ENCODE measurements around the gene RPL36A.

GRCh38 chrX:101417981-101418841 is 27.4 kb downstream of the RPL36A start:
- TF ChIP-seq CTCF (IDR thresholded peaks at IDR 0.05) = no peak
- TF ChIP-seq POLR2A (IDR thresholded peaks at IDR 0.05) = peak; percentile 29 to 71 (median 70)

Measured in body of pancreas (tissue), 4 donors.